ENCODE measurements around the gene PLXND1. TPM values are rescaled to one million over a fixed set of nuclear protein-coding genes. Genes with fewer than 3 reads are reported as not detected.
A peak's percentile ranks its signal among the peaks of the same experiment; 100 is the strongest.

The PLXND1 gene
- total and polyA plus RNA-seq, 9 donors, result 91.2 to 175 (median 141) TPM

GRCh38 chr3:129514563-129514962 is 91.9 kb downstream of the PLXND1 start:
- no peak for DNase-seq

GRCh38 chr3:129514110-129514509 is 92.4 kb downstream of the PLXND1 start:
- H3K27me3 ChIP-seq (ENCODE audit: control insufficient read depth, insufficient read depth, low read length), result no peaks in the 10 kb centered on the region
- H3K27ac ChIP-seq (ENCODE audit: low read length), result no peak overlapping the region
- H3K36me3 ChIP-seq (ENCODE audit: control insufficient read depth, insufficient read depth, low read length), result peaks cover 84% of the 10 kb centered on the region

More at GRCh38 chr3:129514563-129514962, 91.9 kb downstream of the PLXND1 start:
- WGBS (ENCODE audit: insufficient coverage), result 90% methylated on average over 6 of the region's 6 CpGs
- Histone ChIP-seq H3K27me3 (ENCODE audit: control insufficient read depth, insufficient read depth, low read length) (no peaks in the 10 kb centered on the region), H3K9me3 (replicated peaks; ENCODE audit: control insufficient read depth, low read depth, low read length) (no peaks in the 10 kb centered on the region), H3K27ac (ENCODE audit: low read length) (no peak overlapping the region), H3K4me1 (ENCODE audit: control insufficient read depth, insufficient read depth, low read length) (peaks cover 3% of the 10 kb centered on the region), H3K36me3 (ENCODE audit: control insufficient read depth, insufficient read depth, low read length) (peaks cover 88% of the 10 kb centered on the region), H3K4me3 (ENCODE audit: low read length) (no peak overlapping the region)

DNA sequence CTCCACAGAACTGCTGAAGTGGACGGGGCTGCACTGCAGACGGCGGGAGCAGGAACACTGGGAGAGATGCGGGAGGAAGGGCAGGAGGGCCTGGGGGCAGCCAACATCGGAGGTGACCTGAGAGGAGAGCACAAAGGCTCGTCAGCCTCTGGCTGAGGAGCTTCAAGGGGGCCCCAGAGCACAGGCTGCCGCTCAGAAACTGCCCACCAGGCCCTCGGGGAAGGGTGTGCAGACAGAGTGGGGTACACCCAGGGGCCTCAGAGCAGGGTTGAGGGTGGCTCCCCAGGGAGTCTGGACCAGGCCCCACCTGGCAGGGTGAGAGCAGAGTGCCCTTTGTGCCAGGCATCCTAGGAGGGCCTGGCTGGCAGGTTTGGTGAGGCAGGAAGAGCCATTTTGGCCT is 92.8 kb downstream of the PLXND1 start:
- DNase-seq, result no peak
- Histone ChIP-seq H3K9me3 (replicated peaks; ENCODE audit: control insufficient read depth, low read depth, low read length) (no peaks in the 10 kb centered on the region), H3K27me3 (ENCODE audit: control insufficient read depth, insufficient read depth, low read length) (no peaks in the 10 kb centered on the region), H3K36me3 (ENCODE audit: control insufficient read depth, insufficient read depth, low read length) (peaks cover 82% of the 10 kb centered on the region), H3K4me1 (ENCODE audit: control insufficient read depth, insufficient read depth, low read length) (peaks cover 3% of the 10 kb centered on the region), H3K27ac (ENCODE audit: low read length) (no peak overlapping the region), H3K4me3 (ENCODE audit: low read length) (no peak overlapping the region)
- WGBS (ENCODE audit: insufficient coverage), result 62% methylated on average over 8 of the region's 8 CpGs

More at GRCh38 chr3:129514110-129514509, 92.4 kb downstream of the PLXND1 start:
- Histone ChIP-seq H3K9me3 (replicated peaks; ENCODE audit: control insufficient read depth, low read depth, low read length) (no peaks in the 10 kb centered on the region), H3K4me1 (ENCODE audit: control insufficient read depth, insufficient read depth, low read length) (peaks cover 3% of the 10 kb centered on the region), H3K4me3 (ENCODE audit: low read length) (no peak overlapping the region)
- DNase-seq, result no peak
- WGBS (ENCODE audit: insufficient coverage), result 90% methylated on average over 10 of the region's 10 CpGs

DNA sequence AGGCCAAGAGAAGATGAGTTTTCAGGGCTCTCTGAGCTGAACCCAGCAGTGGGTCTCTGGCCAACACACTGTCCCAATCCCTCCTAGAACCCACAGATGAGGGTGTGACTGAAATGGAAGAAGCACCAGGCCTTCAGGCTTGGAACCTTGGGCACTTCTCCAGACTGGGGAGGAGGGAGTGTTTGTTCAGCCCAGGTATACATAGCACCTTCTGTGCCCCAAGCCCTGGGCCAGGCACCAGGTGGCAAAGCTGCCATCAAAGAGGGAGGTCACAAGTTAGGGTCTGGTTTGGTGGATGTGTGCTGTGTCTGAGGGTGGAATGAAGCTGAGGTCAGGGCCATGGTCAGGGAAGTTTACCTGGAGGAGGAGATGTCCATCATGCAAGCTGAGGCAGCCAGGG is 93.9 kb downstream of the PLXND1 start:
- no peak for DNase-seq
- Histone ChIP-seq H3K4me1 (ENCODE audit: control insufficient read depth, insufficient read depth, low read length) (peaks cover 3% of the 10 kb centered on the region), H3K36me3 (ENCODE audit: control insufficient read depth, insufficient read depth, low read length) (peaks cover 79% of the 10 kb centered on the region), H3K9me3 (replicated peaks; ENCODE audit: control insufficient read depth, low read depth, low read length) (no peaks in the 10 kb centered on the region), H3K4me3 (ENCODE audit: low read length) (no peak overlapping the region), H3K27me3 (ENCODE audit: control insufficient read depth, insufficient read depth, low read length) (no peaks in the 10 kb centered on the region), H3K27ac (ENCODE audit: low read length) (no peak overlapping the region)

DNA sequence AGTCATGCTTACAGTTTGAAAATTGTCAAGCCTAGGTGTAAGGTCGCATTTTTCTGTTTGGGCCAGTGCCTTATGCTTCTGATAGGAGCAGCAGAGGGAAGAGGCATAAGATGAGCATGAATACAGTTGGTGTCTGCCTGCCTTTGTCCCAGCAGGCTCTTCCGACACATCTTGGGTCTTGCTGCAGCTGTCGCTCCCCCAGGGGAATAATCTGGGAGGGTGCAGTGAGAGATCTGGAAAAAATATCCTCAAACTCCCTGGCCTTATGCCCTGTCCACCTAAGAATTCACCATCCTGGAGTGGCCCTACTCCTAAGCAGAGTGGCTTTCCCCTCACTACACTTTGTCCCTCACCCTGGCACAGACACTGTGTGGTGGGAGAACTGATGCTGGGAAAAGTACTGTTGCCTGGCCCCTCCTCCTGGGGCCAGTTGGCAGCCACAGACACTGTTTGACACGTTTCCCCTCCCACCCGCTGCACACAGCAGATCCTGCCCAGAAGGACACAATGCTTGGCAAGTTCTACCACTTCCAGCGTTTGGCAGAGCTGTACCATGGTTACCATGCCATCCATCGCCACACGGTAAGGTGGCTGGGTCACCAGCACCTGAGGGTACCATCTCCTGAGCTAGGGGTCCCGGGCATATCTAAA is 99.2 kb downstream of the PLXND1 start:
- H3K36me3 ChIP-seq (ENCODE audit: control insufficient read depth, insufficient read depth, low read length), result peaks cover 83% of the 10 kb centered on the region
- H3K9me3 ChIP-seq (replicated peaks; ENCODE audit: control insufficient read depth, low read depth, low read length), result no peaks in the 10 kb centered on the region
- no peaks in the 10 kb centered on the region for H3K27me3 ChIP-seq (ENCODE audit: control insufficient read depth, insufficient read depth, low read length)
- peak overlapping the region; percentile 76 for H3K27ac ChIP-seq (ENCODE audit: low read length)
- H3K4me1 ChIP-seq (ENCODE audit: control insufficient read depth, insufficient read depth, low read length), result peaks cover 33% of the 10 kb centered on the region
- peak; percentile 63 for DNase-seq
- 76% methylated on average over 6 of the region's 9 CpGs for whole genome bisulfite sequencing (ENCODE audit: insufficient coverage)
- no peak overlapping the region for H3K4me3 ChIP-seq (ENCODE audit: low read length)

DNA sequence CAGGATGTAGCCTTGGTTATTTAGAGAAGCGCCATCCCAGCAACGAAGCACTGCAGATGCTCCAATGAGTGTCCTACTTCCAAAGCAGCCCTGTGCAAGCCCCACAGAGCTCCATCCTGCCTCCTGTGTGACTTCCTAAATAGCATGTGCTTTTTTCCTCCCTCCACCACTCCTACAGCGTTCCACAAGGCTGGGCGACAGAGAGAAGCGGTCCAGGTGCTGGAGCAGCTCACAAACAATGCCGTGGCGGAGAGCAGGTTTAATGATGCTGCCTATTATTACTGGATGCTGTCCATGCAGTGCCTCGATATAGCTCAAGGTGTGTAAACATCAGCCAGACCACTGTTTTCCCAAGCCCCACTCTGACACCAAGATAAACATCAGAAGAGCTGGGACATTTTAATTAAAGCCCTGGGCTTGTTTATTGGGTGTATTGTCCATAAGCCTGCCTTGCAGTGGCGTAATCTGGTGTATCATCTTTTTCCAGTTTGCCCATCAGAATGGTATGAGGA is 100.2 kb downstream of the PLXND1 start:
- no peak for DNase-seq
- WGBS (ENCODE audit: insufficient coverage), result 73% methylated on average over 7 of the region's 9 CpGs
- H3K4me3 ChIP-seq (ENCODE audit: low read length), result no peak overlapping the region
- no peaks in the 10 kb centered on the region for H3K27me3 ChIP-seq (ENCODE audit: control insufficient read depth, insufficient read depth, low read length)
- H3K9me3 ChIP-seq (replicated peaks; ENCODE audit: control insufficient read depth, low read depth, low read length), result no peaks in the 10 kb centered on the region
- peak overlapping the region; percentile 76 for H3K27ac ChIP-seq (ENCODE audit: low read length)
- peaks cover 39% of the 10 kb centered on the region for H3K4me1 ChIP-seq (ENCODE audit: control insufficient read depth, insufficient read depth, low read length)
- peaks cover 81% of the 10 kb centered on the region for H3K36me3 ChIP-seq (ENCODE audit: control insufficient read depth, insufficient read depth, low read length)

GRCh38 chr3:129505341-129505740 is 101.1 kb downstream of the PLXND1 start:
- Histone ChIP-seq H3K27ac (ENCODE audit: low read length) (no peak overlapping the region), H3K36me3 (ENCODE audit: control insufficient read depth, insufficient read depth, low read length) (peaks cover 82% of the 10 kb centered on the region), H3K4me3 (ENCODE audit: low read length) (no peak overlapping the region), H3K4me1 (ENCODE audit: control insufficient read depth, insufficient read depth, low read length) (peaks cover 45% of the 10 kb centered on the region), H3K9me3 (replicated peaks; ENCODE audit: control insufficient read depth, low read depth, low read length) (no peaks in the 10 kb centered on the region), H3K27me3 (ENCODE audit: control insufficient read depth, insufficient read depth, low read length) (no peaks in the 10 kb centered on the region)
- 58% methylated on average over 2 of the region's 6 CpGs for WGBS (ENCODE audit: insufficient coverage)
- no peak for DNase-seq

Other genes with a start within 250 kb of the PLXND1 start
- gene EFCAB12, start 178.0 kb downstream of the PLXND1 start, total RNA-seq, result 0.04 TPM
- under 1 TPM; 0.05 to 0.41 (median 0.10) TPM for gene EFCAB12, start 178.0 kb downstream of the PLXND1 start, polyA plus RNA-seq (ENCODE audit: insufficient read depth in 1 of 8, insufficient read length in 8 of 8, low replicate concordance in 1 of 8)
- gene MBD4, start 166.7 kb downstream of the PLXND1 start, total RNA-seq, result 23.2 TPM
- gene MBD4, start 166.7 kb downstream of the PLXND1 start, polyA plus RNA-seq (ENCODE audit: insufficient read depth in 1 of 8, insufficient read length in 8 of 8, low replicate concordance in 1 of 8), result 10 to 100 TPM; 22.6 to 28.1 (median 25.5) TPM
- 23.6 TPM for gene IFT122, start 166.5 kb downstream of the PLXND1 start, total RNA-seq
- gene IFT122, start 166.5 kb downstream of the PLXND1 start, polyA plus RNA-seq (ENCODE audit: insufficient read depth in 1 of 8, insufficient read length in 8 of 8, low replicate concordance in 1 of 8), result 10 to 100 TPM; 21.6 to 41.2 (median 29.9) TPM
- 0.04 TPM for gene RHO, start 78.0 kb downstream of the PLXND1 start, total RNA-seq
- under 1 TPM in 3 of 8 donors, not detected in 5; 0.06 to 0.10 (median 0.07) TPM for gene RHO, start 78.0 kb downstream of the PLXND1 start, polyA plus RNA-seq (ENCODE audit: insufficient read depth in 1 of 8, insufficient read length in 8 of 8, low replicate concordance in 1 of 8)
- gene H1-8, start 63.5 kb downstream of the PLXND1 start, total RNA-seq, result not detected
- not detected for gene H1-8, start 63.5 kb downstream of the PLXND1 start, polyA plus RNA-seq (ENCODE audit: insufficient read depth in 1 of 8, insufficient read length in 8 of 8, low replicate concordance in 1 of 8)

Measured in muscle of leg (tissue), 11 donors.